Ishikawa (cell line): ENCODE results near the gene C2CD2.

Experiments
- CEBPB ChIP-seq: IDR thresholded peaks from 2 replicates; pipeline ENCODE4 v1.6.1; 2012
- CREB1 ChIP-seq: IDR thresholded peaks from 2 replicates; pipeline ENCODE4 v1.6.1; 2012; ENCODE audit warnings: low read depth
- EGR1 ChIP-seq: IDR thresholded peaks from 2 replicates; pipeline ENCODE4 v1.6.1; 2012
- EP300 ChIP-seq: IDR thresholded peaks from 2 replicates; pipeline ENCODE4 v1.6.1; 2012; ENCODE audit warnings: borderline replicate concordance
- FOXM1 ChIP-seq: IDR thresholded peaks from 2 replicates; pipeline ENCODE4 v1.6.1; 2012; ENCODE audit warnings: low read depth, borderline replicate concordance
- NFIC ChIP-seq: IDR thresholded peaks from 2 replicates; pipeline ENCODE4 v1.6.1; 2012
- RAD21 ChIP-seq: IDR thresholded peaks from 2 replicates; pipeline ENCODE4 v1.6.1; 2012; ENCODE audit warnings: low read depth
- TAF1 ChIP-seq: IDR thresholded peaks from 2 replicates; pipeline ENCODE4 v1.6.1; 2012; ENCODE audit warnings: low read depth, mild to moderate bottlenecking
- TCF12 ChIP-seq: IDR thresholded peaks from 2 replicates; pipeline ENCODE4 v1.6.1; 2012; ENCODE audit warnings: low read depth
- TEAD4 ChIP-seq: IDR thresholded peaks from 2 replicates; pipeline ENCODE4 v1.6.1; 2012
- YY1 ChIP-seq: IDR thresholded peaks from 2 replicates; pipeline ENCODE4 v1.6.1; 2012; ENCODE audit warnings: low read depth
- ZBTB7A ChIP-seq: IDR thresholded peaks from 2 replicates; pipeline ENCODE4 v1.6.1; 2012; ENCODE audit warnings: low read depth
- TF ChIP-seq, protein P1 (sequence below): IDR thresholded peaks from 2 replicates; pipeline ENCODE4 v1.6.1; 2012
- TF ChIP-seq, protein P2 (sequence below): IDR thresholded peaks from 2 replicates; pipeline ENCODE4 v1.6.1; 2012; ENCODE audit warnings: low read depth, mild to moderate bottlenecking
- TF ChIP-seq, protein P3 (sequence below): IDR thresholded peaks from 2 replicates; pipeline ENCODE4 v1.6.1; 2012

The C2CD2 gene

DNA sequence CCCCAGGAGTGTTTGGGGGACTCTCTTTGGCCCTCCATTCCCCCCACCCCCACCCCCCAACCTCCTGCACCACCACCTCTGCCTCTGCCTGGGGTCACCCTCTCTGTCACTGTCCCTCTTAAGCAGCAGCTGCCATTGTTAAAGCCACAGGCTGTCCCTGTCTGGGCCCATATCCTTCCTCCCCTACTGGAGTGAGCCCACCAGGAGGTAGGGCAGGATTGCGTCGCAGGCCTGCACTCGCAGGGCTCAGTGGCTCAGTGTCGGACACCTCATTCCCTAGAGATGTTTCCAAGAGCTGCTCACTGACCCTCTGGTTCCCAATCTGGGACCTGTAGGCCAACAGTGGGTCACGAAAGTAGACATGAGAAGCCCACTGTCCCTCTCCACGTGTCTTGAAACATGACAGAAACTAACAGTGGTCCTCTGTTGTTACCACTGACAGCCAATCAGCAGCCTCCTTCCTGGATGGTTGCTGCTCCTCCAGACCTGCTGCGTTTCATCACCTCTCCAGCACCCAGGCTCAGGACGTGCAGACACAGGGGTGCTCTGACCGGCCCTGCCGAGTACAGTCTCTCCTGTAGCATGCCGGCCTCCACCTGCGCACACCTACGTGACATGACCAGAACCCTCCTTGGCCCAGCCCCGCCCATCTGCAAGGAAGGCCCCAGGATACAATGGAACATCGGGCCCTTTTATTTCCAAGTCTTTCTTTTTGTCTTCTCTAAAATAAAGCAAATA, 82.4 kb downstream of the C2CD2 start:
- TF ChIP-seq TEAD4 (no peak), YY1 (no peak), TCF12 (no peak), NFIC (no peak), EGR1 (no peak), ZBTB7A (no peak), RAD21 (no peak), CEBPB (no peak)
- TF ChIP-seq, protein P1, sequence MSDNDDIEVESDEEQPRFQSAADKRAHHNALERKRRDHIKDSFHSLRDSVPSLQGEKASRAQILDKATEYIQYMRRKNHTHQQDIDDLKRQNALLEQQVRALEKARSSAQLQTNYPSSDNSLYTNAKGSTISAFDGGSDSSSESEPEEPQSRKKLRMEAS, result no peak
- TF ChIP-seq, protein P2, sequence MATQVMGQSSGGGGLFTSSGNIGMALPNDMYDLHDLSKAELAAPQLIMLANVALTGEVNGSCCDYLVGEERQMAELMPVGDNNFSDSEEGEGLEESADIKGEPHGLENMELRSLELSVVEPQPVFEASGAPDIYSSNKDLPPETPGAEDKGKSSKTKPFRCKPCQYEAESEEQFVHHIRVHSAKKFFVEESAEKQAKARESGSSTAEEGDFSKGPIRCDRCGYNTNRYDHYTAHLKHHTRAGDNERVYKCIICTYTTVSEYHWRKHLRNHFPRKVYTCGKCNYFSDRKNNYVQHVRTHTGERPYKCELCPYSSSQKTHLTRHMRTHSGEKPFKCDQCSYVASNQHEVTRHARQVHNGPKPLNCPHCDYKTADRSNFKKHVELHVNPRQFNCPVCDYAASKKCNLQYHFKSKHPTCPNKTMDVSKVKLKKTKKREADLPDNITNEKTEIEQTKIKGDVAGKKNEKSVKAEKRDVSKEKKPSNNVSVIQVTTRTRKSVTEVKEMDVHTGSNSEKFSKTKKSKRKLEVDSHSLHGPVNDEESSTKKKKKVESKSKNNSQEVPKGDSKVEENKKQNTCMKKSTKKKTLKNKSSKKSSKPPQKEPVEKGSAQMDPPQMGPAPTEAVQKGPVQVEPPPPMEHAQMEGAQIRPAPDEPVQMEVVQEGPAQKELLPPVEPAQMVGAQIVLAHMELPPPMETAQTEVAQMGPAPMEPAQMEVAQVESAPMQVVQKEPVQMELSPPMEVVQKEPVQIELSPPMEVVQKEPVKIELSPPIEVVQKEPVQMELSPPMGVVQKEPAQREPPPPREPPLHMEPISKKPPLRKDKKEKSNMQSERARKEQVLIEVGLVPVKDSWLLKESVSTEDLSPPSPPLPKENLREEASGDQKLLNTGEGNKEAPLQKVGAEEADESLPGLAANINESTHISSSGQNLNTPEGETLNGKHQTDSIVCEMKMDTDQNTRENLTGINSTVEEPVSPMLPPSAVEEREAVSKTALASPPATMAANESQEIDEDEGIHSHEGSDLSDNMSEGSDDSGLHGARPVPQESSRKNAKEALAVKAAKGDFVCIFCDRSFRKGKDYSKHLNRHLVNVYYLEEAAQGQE, result no peak

DNA sequence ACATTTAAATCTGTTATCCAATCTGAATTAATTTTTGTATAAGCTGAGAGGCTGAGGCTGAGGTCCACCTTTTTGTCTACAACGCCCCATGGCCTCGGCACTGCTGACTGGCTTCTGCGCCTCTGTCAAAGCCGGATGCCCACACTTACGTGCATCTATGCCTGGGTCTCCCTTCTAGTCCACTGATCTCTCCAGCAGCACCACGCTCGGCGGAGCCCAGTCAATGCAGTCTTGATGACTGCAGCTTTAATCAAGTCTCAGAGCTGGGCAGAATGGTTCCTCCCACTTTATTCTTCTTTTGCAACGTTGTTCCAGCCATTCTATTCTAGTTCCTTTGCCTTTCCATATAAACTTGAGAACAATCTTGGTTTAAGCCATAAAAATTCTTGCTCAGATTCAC, 84.0 kb downstream of the C2CD2 start:
- no peak for TF ChIP-seq EP300
- TF ChIP-seq FOXM1, result no peak

DNA sequence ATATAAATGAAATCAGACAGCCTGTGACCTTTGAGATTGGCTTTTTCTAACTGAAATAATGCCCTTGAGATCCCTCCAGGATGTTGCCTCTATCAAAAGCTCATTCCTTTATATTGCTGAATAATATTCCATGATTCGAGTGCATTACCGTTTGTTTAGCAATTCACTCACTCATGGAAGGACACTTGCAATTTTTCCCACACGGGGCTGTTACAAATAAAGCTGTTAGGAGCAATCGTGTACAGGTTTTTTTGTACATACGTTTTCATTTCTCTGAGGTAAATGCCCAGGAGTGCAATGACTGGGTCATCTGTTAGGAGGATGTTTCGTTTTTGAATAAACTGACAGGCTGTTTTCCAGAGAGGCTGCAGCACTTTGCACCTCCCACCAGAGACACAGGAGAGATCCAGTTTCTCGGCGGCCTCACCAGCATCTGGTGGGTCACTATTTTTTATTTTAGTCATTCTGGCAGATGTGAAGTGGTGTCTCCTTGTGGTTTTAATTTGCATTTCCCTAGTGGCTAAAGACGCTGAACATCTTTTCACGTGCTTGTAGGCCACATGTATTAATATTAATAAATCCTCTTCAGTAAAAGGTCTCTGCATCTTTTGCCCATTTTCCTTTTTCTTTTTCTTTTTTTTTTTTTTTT, 85.6 kb downstream of the C2CD2 start:
- TF ChIP-seq TCF12 (no peak), EGR1 (no peak), RAD21 (no peak), CREB1 (no peak), ZBTB7A (no peak), CEBPB (no peak), YY1 (no peak), EP300 (no peak), TAF1 (no peak), NFIC (no peak), FOXM1 (no peak), TEAD4 (no peak)
- TF ChIP-seq, protein P3, sequence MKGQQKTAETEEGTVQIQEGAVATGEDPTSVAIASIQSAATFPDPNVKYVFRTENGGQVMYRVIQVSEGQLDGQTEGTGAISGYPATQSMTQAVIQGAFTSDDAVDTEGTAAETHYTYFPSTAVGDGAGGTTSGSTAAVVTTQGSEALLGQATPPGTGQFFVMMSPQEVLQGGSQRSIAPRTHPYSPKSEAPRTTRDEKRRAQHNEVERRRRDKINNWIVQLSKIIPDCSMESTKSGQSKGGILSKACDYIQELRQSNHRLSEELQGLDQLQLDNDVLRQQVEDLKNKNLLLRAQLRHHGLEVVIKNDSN, result no peak
- TF ChIP-seq, protein P2, result no peak
- TF ChIP-seq, protein P1, result no peak

DNA sequence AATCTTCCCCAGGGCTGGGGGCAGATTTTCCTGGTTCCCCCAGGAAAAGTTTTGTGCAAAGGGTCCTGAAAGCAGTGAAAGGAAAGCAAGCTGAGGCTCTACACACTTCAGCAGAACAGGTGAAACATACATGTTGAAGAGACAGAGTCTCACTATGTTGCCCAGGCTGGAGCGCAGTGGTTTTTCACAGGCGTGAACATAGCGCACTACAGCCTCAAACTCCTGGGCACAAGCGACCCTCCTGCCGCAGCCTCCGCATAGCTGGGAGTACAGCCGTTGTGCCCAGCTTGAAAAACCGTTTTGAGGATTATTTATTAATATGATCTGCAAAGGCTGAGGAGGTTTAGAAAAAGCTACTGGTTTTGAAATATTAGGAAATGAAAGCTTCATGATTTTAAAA, 86.5 kb downstream of the C2CD2 start:
- no peak for TF ChIP-seq ZBTB7A
- TF ChIP-seq NFIC, result no peak
- TF ChIP-seq TEAD4, result no peak
- TF ChIP-seq EGR1, result no peak
- TF ChIP-seq, protein P3, result no peak
- no peak for TF ChIP-seq RAD21
- TF ChIP-seq, protein P1, result no peak
- no peak for TF ChIP-seq CREB1

DNA sequence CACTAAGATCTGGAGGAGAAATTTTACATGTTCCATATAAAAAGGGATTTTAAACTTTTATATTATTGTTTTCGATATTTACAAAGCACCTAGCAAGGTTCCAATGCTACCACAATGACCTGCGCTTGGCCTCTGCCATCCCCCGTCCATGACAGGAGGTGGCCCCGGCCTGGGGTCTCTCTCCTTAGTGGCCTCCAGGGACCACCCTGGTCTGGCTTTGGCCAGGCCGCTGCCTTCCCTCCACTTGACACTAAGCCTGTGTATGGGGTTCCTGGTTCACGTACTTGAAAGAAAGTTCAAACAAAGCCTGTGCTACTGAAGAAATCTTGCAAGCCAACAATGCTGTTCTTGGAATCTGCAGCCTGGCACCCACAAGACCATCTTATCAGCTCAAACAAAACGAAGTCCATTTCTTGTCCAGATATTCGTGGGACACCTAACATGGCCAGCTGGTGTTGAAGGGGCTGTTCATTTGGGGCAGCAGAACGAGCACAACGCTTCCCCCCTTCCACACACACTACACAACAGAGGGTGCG, 87.5 kb downstream of the C2CD2 start:
- TF ChIP-seq, protein P2, result no peak
- TF ChIP-seq CEBPB (no peak), CREB1 (no peak), TCF12 (no peak), YY1 (no peak), RAD21 (no peak), EGR1 (no peak), ZBTB7A (no peak), EP300 (no peak), TAF1 (no peak), TEAD4 (no peak), NFIC (no peak)
- TF ChIP-seq, protein P1, result no peak
- TF ChIP-seq, protein P3, result no peak
